ENCODE results near the gene ENSA.

DNA sequence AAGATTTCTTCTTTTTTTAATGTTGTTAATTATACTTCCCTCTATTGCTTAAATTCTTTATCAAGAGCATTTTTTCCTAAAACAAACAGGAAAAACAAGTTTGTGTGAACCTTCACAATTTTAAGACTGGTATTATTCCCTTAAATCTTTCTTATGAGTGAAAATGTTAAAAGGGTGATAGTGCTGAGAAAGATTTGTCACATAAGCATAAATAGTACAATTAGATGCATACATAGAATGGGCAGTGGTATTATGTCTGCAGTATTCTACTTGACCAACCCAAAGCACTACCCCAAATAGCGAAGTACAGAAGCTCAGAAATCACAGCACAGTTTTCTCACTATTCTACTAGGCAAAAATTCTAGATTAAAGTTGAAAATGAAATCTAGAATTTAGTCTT, 49.6 kb upstream of the ENSA start:
- TF ChIP-seq, protein P1, sequence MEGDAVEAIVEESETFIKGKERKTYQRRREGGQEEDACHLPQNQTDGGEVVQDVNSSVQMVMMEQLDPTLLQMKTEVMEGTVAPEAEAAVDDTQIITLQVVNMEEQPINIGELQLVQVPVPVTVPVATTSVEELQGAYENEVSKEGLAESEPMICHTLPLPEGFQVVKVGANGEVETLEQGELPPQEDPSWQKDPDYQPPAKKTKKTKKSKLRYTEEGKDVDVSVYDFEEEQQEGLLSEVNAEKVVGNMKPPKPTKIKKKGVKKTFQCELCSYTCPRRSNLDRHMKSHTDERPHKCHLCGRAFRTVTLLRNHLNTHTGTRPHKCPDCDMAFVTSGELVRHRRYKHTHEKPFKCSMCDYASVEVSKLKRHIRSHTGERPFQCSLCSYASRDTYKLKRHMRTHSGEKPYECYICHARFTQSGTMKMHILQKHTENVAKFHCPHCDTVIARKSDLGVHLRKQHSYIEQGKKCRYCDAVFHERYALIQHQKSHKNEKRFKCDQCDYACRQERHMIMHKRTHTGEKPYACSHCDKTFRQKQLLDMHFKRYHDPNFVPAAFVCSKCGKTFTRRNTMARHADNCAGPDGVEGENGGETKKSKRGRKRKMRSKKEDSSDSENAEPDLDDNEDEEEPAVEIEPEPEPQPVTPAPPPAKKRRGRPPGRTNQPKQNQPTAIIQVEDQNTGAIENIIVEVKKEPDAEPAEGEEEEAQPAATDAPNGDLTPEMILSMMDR (IDR thresholded peaks at IDR 0.05) = no peak
- TF ChIP-seq POLR2A (IDR thresholded peaks at IDR 0.05) (no peak), EP300 (IDR thresholded peaks at IDR 0.05) (no peak), POLR2AphosphoS5 (IDR thresholded peaks at IDR 0.05) (no peak)
